Limb (tissue), 2 donors: ENCODE results near the gene TMEM170B.

Experiments used
- DNase-seq, 2 donors: peaks; one replicate each; pipeline ENCODE4 v3.0.0-alpha.2; 2016; ENCODE audit errors: extremely low spot score in 2 of 2

TMEM170B gene

GRCh38 chr6:11614534-11615213 is 77.1 kb downstream of the TMEM170B start:
- DNase-seq, result no peak

GRCh38 chr6:11615214-11615602 is 77.7 kb downstream of the TMEM170B start:
- DNase-seq, result no peak

- DNase-seq, result no peak
Measured at GRCh38 chr6:11616200-11616611, 78.7 kb downstream of the TMEM170B start.

GRCh38 chr6:11618533-11618932 is 81.0 kb downstream of the TMEM170B start:
- no peak for DNase-seq

GRCh38 chr6:11621119-11621518 is 83.6 kb downstream of the TMEM170B start:
- DNase-seq, result no peak

- no peak for DNase-seq
Measured at GRCh38 chr6:11622156-11622555, 84.6 kb downstream of the TMEM170B start.

GRCh38 chr6:11623272-11623671 is 85.7 kb downstream of the TMEM170B start:
- DNase-seq, result no peak

- DNase-seq, result no peak
Measured at GRCh38 chr6:11625302-11625701, 87.8 kb downstream of the TMEM170B start.

- no peak for DNase-seq
Measured at GRCh38 chr6:11626356-11626755, 88.8 kb downstream of the TMEM170B start.

GRCh38 chr6:11628562-11628961 is 91.0 kb downstream of the TMEM170B start:
- DNase-seq, result no peak

GRCh38 chr6:11631008-11631407 is 93.5 kb downstream of the TMEM170B start:
- DNase-seq, result no peak

- DNase-seq, result no peak
Measured at GRCh38 chr6:11631539-11631938, 94.0 kb downstream of the TMEM170B start.

GRCh38 chr6:11632231-11632630 is 94.7 kb downstream of the TMEM170B start:
- no peak for DNase-seq

GRCh38 chr6:11632795-11633511 is 95.4 kb downstream of the TMEM170B start:
- DNase-seq, result no peak
